K562 (cell line): ENCODE measurements around the gene GRID2IP. TPM values are rescaled to one million over a fixed set of nuclear protein-coding genes. Genes with fewer than 3 reads are reported as not detected.
A peak's percentile ranks its signal among the peaks of the same experiment; 100 is the strongest.

ENCODE experiments used
- ATAC-seq: fragments of 200-7000 bp; cut with Tn5 transposase; 3 replicates; pipeline ENCODE4 v1.9.1; 2020; ENCODE audit warnings: moderate library complexity
- BruUV-seq: library from RNA; stranded (reverse); fragments of 400-500 nt; replicated peaks from 2 replicates; lab custom pipeline; 2021; lab: Mats Ljungman, UMichigan
- CTCF ChIA-PET: fragments of 300-600 bp; formaldehyde crosslinking; extraction: SDS; loops from one replicate; lab custom pipeline; 2021; ENCODE audit warnings: low intra/inter-chr PET ratio; lab: Yijun Ruan, JAX
- POLR2A ChIA-PET: fragments of 300-600, 350-650 bp; sonication (Branson Sonifier 250); formaldehyde crosslinking; extraction: SDS; loops from one replicate; lab custom pipeline; 2021; ENCODE audit warnings: antibody characterized with exemption, inconsistent platforms; lab: Yijun Ruan, JAX
- DNase-seq, 4 experiments: peaks; one replicate each; pipeline versions ENCODE4 v3.0.0 to v3.0.0-alpha.2; 2011 to 2018; ENCODE audit warnings: low spot score in 3 of 4, mixed read lengths in 3 of 4; ENCODE audit errors: extremely low read depth in 1 of 4
- FAIRE-seq: peaks from 2 replicates; lab custom pipeline; 2011; peaks lifted over from hg19 to GRCh38; lab: Jason Lieb, UNC
- H2AFZ ChIP-seq: 2 replicates; pipeline ENCODE4 v1.6.0; 2011; ENCODE audit warnings: low read depth, low read length, control low read depth, inconsistent platforms
- H3K27ac ChIP-seq: fragments of 200-600 bp; 3 replicates; pipeline ENCODE4 v1.8.0; 2011; ENCODE audit warnings: low read depth, mild to moderate bottlenecking, control low read depth, inconsistent platforms, low read length, moderate library complexity, mixed read lengths; ENCODE audit errors: extremely low read depth
- H3K27me3 ChIP-seq, 2 experiments: fragments of 300-600 bp in 1 of 2; 2 replicates in 1 of 2; 3 replicates in 1 of 2; pipeline versions ENCODE4 v1.6.0 to v1.8.0; 2011; ENCODE audit warnings: inconsistent platforms in 2 of 2, low read length in 2 of 2, mild to moderate bottlenecking in 1 of 2, mixed read lengths in 1 of 2, moderate library complexity in 1 of 2; ENCODE audit not compliant: control insufficient read depth in 2 of 2, insufficient read depth in 2 of 2
- H3K36me3 ChIP-seq: fragments of 300-600 bp; 3 replicates; pipeline ENCODE4 v1.8.0; 2011; ENCODE audit warnings: mild to moderate bottlenecking, low read length, inconsistent platforms; ENCODE audit not compliant: control insufficient read depth, insufficient read depth
- H3K4me1 ChIP-seq, 2 experiments: fragments of 200-600 bp in 1 of 2; replicated peaks in 1 of 2; 2 replicates in 1 of 2; 3 replicates in 1 of 2; pipeline versions ENCODE4 v1.5.1 to v1.8.0; 2011; ENCODE audit warnings: inconsistent platforms in 2 of 2, low read length in 2 of 2, mild to moderate bottlenecking in 1 of 2, mixed read lengths in 1 of 2, moderate library complexity in 1 of 2; ENCODE audit not compliant: control insufficient read depth in 2 of 2, insufficient read depth in 2 of 2
- H3K4me2 ChIP-seq: 2 replicates; pipeline ENCODE4 v1.6.1; 2011; ENCODE audit warnings: low read length, control low read depth, inconsistent platforms, mixed read lengths; ENCODE audit not compliant: insufficient read depth
- H3K4me3 ChIP-seq: fragments of 200-600 bp; sonication (generic), shearing (Covaris generic); 2 replicates; pipeline ENCODE4 v1.5.1; 2016; ENCODE audit warnings: control low read depth, inconsistent platforms
- H3K79me2 ChIP-seq: fragments of 200-600 bp; 3 replicates; pipeline ENCODE4 v1.8.0; 2011; ENCODE audit warnings: low read length, inconsistent platforms; ENCODE audit not compliant: control insufficient read depth, insufficient read depth
- H3K9ac ChIP-seq, 2 experiments: 2 replicates each; pipeline versions ENCODE4 v1.6.0 to v1.6.1; 2011; ENCODE audit warnings: low read depth in 2 of 2, low read length in 2 of 2, control low read depth in 1 of 2, inconsistent platforms in 1 of 2, mild to moderate bottlenecking in 1 of 2, mixed read lengths in 1 of 2; ENCODE audit not compliant: insufficient read depth in 1 of 2
- H3K9me1 ChIP-seq: one replicate; pipeline ENCODE4 v1.6.0; 2011; ENCODE audit warnings: inconsistent platforms, mild to moderate bottlenecking, low read length, moderate library complexity; ENCODE audit not compliant: control insufficient read depth, insufficient read depth
- H3K9me3 ChIP-seq: replicated peaks from 2 replicates; pipeline ENCODE4 v1.5.1; 2011; ENCODE audit warnings: low read depth, low read length, inconsistent platforms; ENCODE audit not compliant: control insufficient read depth, insufficient read depth
- H4K20me1 ChIP-seq: replicated peaks from 2 replicates; pipeline ENCODE4 v1.6.1; 2011; ENCODE audit warnings: low read length, inconsistent platforms, mixed read lengths; ENCODE audit not compliant: control insufficient read depth, insufficient read depth
- ATF6 ChIP-seq: sonication (generic); formaldehyde crosslinking; IDR thresholded peaks from 2 replicates; pipeline ENCODE4 v1.4.0; 2020; ENCODE audit warnings: mild to moderate bottlenecking, missing genetic modification reagents
- CHD1 ChIP-seq: fragments of 200-600 bp; sonication (generic); IDR thresholded peaks from one replicate; pipeline ENCODE4 v1.6.1; 2012; ENCODE audit warnings: mild to moderate bottlenecking, moderate library complexity, low read length, inconsistent platforms
- ETS1 ChIP-seq: conservative IDR thresholded peaks from 2 replicates; pipeline ENCODE4 v1.6.1; 2011; ENCODE audit warnings: low read depth, mild to moderate bottlenecking, low read length; ENCODE audit not compliant: control insufficient read depth
- HCFC1 ChIP-seq: IDR thresholded peaks from 2 replicates; pipeline ENCODE4 v1.6.1; 2012; ENCODE audit warnings: low read depth, low read length, improper control_type of control experiment
- HNRNPH1 ChIP-seq: fragments of 200-400 bp; formaldehyde crosslinking; optimal IDR thresholded peaks from 2 replicates; pipeline ENCODE3; 2017; ENCODE audit warnings: low read depth, mild to moderate bottlenecking, low read length, moderate library complexity
- MITF ChIP-seq: IDR thresholded peaks from 2 replicates; pipeline ENCODE4 v1.6.1; 2014; ENCODE audit warnings: antibody characterized with exemption
- NFIC ChIP-seq: fragments of 450-650 bp; IDR thresholded peaks from 2 replicates; pipeline ENCODE4 v1.6.1; 2017; ENCODE audit warnings: mild to moderate bottlenecking, inconsistent platforms
- PHF8 ChIP-seq: fragments of 200-600 bp; sonication (generic); IDR thresholded peaks from 2 replicates; pipeline ENCODE4 v1.6.1; 2012; ENCODE audit warnings: mixed run types, mild to moderate bottlenecking, inconsistent platforms, low read length, moderate library complexity, borderline replicate concordance
- PRPF4 ChIP-seq: fragments of 200-400 bp; formaldehyde crosslinking; IDR thresholded peaks from one replicate; pipeline ENCODE4 v1.6.1; 2017; ENCODE audit warnings: low read length, low read depth, mild to moderate bottlenecking; ENCODE audit not compliant: insufficient read depth, poor library complexity, severe bottlenecking
- RBM14 ChIP-seq: fragments of 200-400 bp; formaldehyde crosslinking; IDR thresholded peaks from 2 replicates; pipeline ENCODE4 v1.6.1; 2018; ENCODE audit warnings: low read depth, mild to moderate bottlenecking, low read length, moderate library complexity, borderline replicate concordance; ENCODE audit not compliant: insufficient read depth
- RNF219 ChIP-seq: fragments of 250-450 bp; sonication (Bioruptor Pico); IDR thresholded peaks from 2 replicates; pipeline ENCODE4 v1.5.0; 2022; ENCODE audit warnings: mild to moderate bottlenecking
- SMAD3 ChIP-seq: fragments of 450-650 bp; formaldehyde crosslinking; conservative IDR thresholded peaks from 2 replicates; pipeline ENCODE4 v1.4.0; 2020; ENCODE audit warnings: mild to moderate bottlenecking
- TEAD2 ChIP-seq: fragments of 450-650 bp; IDR thresholded peaks from 2 replicates; pipeline ENCODE4 v1.6.1; 2016; ENCODE audit warnings: missing genetic modification characterization, control low read depth, missing compliant biosample characterization
- U2AF1 ChIP-seq: fragments of 200-400 bp; formaldehyde crosslinking; optimal IDR thresholded peaks from 2 replicates; pipeline ENCODE3; 2017; ENCODE audit warnings: mild to moderate bottlenecking, low read depth, low read length, moderate library complexity
- WGBS: fragments of 100-300 bp; shearing (Covaris generic); methylation state at CpG from one replicate; pipeline ENCODE4 v1.1.6; 2016; ENCODE audit warnings: low coverage, mixed read lengths; ENCODE audit not compliant: insufficient coverage; ENCODE audit errors: missing lambda C conversion rate; 5-methylcytosine and 5-hydroxymethylcytosine counted together
- in situ Hi-C: fragments of 300-500 bp; cut with MboI; formaldehyde crosslinking; loops from 4 replicates; pipeline ENCODE4 v1.15.0; 2018; ENCODE audit warnings: inconsistent platforms, mixed read lengths
- intact Hi-C: fragments of 100-400 bp; cut with micrococcal nuclease; formaldehyde crosslinking; loops from 2 replicates; pipeline ENCODE4 v1.14.2; 2022
- polyA plus RNA-seq, 8 experiments: library from polyadenylated mRNA; depleted of rRNA in 4 of 8; stranded (reverse) in 5 of 8; unstranded in 3 of 8; fragments of >200 nt; fragmentation: Nextera tagmentation in 2 of 8; fragmentation: Illumina TruSeq in 1 of 8; extraction: Ambion mirVana in 2 of 8; extraction: Trizol in 1 of 8; gene quantifications; 2 replicates each; pipeline versions ENCODE4 v1.2.1 to v1.2.3, GENCODE V29; 2011 to 2014; ENCODE audit warnings: inconsistent platforms in 1 of 8, missing spikeins in 1 of 8
- total RNA-seq, 7 experiments: library from RNA; depleted of rRNA in 6 of 7; stranded (reverse); fragments of >200 nt in 6 of 7; fragmentation: Illumina TruSeq in 2 of 7; extraction: Trizol in 2 of 7; gene quantifications; 2 replicates each; pipeline versions ENCODE4 v1.2.1 to v1.2.3, GENCODE V29; 2011 to 2021; ENCODE audit warnings: low replicate concordance in 1 of 7

GRID2IP gene
- total and polyA plus RNA-seq, 9 of the 15 experiments (the other 6 are each of a cell fraction or from before 2014, with no cell fraction given) = not detected

- H3K79me2 ChIP-seq = no peaks in the 10 kb centered on the region
- DNase-seq (no peak), ATAC-seq (no peak), FAIRE-seq (no peak)
- peaks cover 0 to 2% of the 10 kb centered on the region in 2 experiments; a peak in 1 of 5 replicates for H3K27me3 ChIP-seq
- H3K27ac ChIP-seq = no peak overlapping the region
- CTCF ChIA-PET = no interaction called here
- H3K4me1 ChIP-seq = peaks cover 7 to 47% of the 10 kb centered on the region in 2 experiments
- 0 out of 2 replicates have a peak, but pooled peaks cover 4% of the 10 kb centered on the region for H4K20me1 ChIP-seq
- H3K9me1 ChIP-seq = no peaks in the 10 kb centered on the region
- H3K9ac ChIP-seq = peak overlapping the region in 1 of 2 experiments; percentile 17; a peak in 1 of 4 replicates
- 14% methylated on average over 1 of the region's 1 CpG for WGBS
- no TSS peak for BruUV-seq
- H3K4me3 ChIP-seq = no peak overlapping the region
- intact Hi-C loops = no loop called here
- H2AFZ ChIP-seq = no peak overlapping the region
- TF ChIP-seq SMAD3 (no peak), CHD1 (no peak), HCFC1 (no peak), NFIC (no peak), RBM14 (no peak), MITF (no peak), HNRNPH1 (no peak), RNF219 (no peak), U2AF1 (no peak), PRPF4 (no peak), PHF8 (no peak), ATF6 (CRISPR knock-in tag) (no peak), TEAD2 (tag) (no peak), ETS1 (no peak)
- TF ChIP-seq, all 486 proteins: peak for 0
- no peak overlapping the region for H3K4me2 ChIP-seq
- in situ Hi-C loops = no loop called here
- no peaks in the 10 kb centered on the region for H3K9me3 ChIP-seq
- POLR2A ChIA-PET = no interaction called here
- no peaks in the 10 kb centered on the region for H3K36me3 ChIP-seq
These were observed 50.6 kb downstream of the GRID2IP start for GRCh38 chr7:6500691-6501090.
